ENCODE results near the gene IQGAP3. TPM values are rescaled to one million over a fixed set of nuclear protein-coding genes. Genes with fewer than 3 reads are reported as not detected.

IQGAP3 gene
- total and polyA plus RNA-seq, 7 donors, result 0.01 to 0.24 (median 0.08) TPM

DNA sequence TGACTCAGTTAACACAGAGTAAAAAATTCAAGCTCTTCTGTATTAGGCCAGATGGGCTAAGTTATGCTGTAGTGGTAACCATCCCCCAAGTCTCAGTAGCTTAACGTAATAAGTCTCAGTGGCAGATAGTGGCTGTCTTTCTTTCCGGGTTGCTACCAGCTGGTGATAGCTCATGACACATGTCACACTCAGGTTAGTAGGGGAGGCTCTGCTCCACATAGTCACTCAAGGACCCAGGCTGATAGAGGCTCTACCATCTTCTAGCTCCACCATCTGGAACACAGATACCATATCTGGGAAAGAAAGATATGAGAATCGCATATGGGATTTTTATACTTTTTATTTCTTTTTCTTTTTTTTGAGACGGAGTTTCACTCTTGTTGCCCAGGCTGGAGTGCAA lies 55.5 kb downstream of the IQGAP3 start:
- H3K4me1 ChIP-seq, result peaks cover 5% of the 10 kb centered on the region
- intact Hi-C loops (cut with DNase I), result no loop called here
- H3K27me3 ChIP-seq (ENCODE audit: insufficient read depth in 3 of 3, low read length in 2 of 3), result no peaks in the 10 kb centered on the region
- DNase-seq (no peak), ATAC-seq (peak in 2 of 4 donors; percentile 36 to 39)
- H3K36me3 ChIP-seq (ENCODE audit: insufficient read depth in 1 of 2, low read depth in 1 of 2), result peaks cover 0 to 5% of the 10 kb centered on the region in 2 donors
- no peak overlapping the region for H3K4me3 ChIP-seq
- WGBS, 3 donors, result 85 to 92% (median 88%) methylated on average over 4 of the region's 4 CpGs
- no peak overlapping the region for H3K27ac ChIP-seq
- no peaks in the 10 kb centered on the region for H3K9me3 ChIP-seq
- TF ChIP-seq, protein P1, sequence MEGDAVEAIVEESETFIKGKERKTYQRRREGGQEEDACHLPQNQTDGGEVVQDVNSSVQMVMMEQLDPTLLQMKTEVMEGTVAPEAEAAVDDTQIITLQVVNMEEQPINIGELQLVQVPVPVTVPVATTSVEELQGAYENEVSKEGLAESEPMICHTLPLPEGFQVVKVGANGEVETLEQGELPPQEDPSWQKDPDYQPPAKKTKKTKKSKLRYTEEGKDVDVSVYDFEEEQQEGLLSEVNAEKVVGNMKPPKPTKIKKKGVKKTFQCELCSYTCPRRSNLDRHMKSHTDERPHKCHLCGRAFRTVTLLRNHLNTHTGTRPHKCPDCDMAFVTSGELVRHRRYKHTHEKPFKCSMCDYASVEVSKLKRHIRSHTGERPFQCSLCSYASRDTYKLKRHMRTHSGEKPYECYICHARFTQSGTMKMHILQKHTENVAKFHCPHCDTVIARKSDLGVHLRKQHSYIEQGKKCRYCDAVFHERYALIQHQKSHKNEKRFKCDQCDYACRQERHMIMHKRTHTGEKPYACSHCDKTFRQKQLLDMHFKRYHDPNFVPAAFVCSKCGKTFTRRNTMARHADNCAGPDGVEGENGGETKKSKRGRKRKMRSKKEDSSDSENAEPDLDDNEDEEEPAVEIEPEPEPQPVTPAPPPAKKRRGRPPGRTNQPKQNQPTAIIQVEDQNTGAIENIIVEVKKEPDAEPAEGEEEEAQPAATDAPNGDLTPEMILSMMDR (IDR thresholded peaks at IDR 0.05), result no peak

DNA sequence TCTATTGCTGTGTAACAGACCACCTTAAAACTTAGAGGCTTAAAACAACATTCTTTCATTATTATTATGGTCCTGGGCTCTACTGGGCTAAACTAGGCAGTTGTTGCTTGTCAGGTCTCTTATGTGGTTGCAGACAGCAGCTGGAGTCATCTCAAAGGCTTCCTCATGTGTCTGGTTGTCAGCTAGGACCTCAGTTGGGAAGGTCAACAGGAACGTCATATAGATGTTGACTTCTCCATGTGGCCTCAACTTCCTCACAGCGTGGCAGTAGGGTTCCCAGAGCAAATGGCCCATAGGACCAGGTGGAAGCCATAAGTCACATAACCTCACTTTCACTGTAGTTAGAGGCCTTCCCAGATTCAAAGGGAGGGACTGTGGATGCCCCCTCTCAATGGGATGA lies 56.4 kb downstream of the IQGAP3 start:
- Histone ChIP-seq H3K36me3 (ENCODE audit: insufficient read depth in 1 of 2, low read depth in 1 of 2) (peaks cover 0 to 5% of the 10 kb centered on the region in 2 donors), H3K27me3 (ENCODE audit: insufficient read depth in 3 of 3, low read length in 2 of 3) (no peaks in the 10 kb centered on the region), H3K4me3 (no peak overlapping the region), H3K9me3 (no peaks in the 10 kb centered on the region), H3K4me1 (peaks cover 13% of the 10 kb centered on the region), H3K27ac (no peak overlapping the region)
- 48 to 90% (median 61%) methylated on average over 2 of the region's 2 CpGs for WGBS, 3 donors
- ATAC-seq, result no peak
- intact Hi-C loops (cut with DNase I), result no loop called here
- DNase-seq, result no peak
- TF ChIP-seq, protein P1 (IDR thresholded peaks at IDR 0.05), result no peak

DNA sequence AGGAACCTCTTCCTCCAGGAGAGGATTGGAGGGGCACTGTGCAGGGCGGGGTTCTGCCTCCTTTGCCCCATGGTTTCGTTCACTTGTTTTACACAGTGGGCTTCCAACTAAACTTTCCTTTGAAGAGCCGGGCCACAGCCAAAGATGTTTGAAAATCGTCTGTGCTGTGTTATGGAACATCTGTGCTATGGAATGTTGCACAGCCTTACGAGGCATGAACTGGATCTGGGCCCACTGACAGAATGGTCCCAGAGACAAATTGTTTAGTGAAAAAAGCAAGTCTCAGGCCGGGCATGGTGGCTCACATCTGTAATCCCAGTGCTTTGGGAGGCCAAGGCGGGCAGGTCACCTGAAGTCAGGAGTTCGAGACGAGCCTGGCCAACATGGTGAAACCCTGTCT lies 59.2 kb downstream of the IQGAP3 start:
- no peak for DNase-seq
- intact Hi-C loops (cut with DNase I), result loop anchor here in 1 of 2 donors (5.0 kb wide), 1 partner anchor 84 kb away; no protein-coding TSS in a partner anchor
- H3K4me1 ChIP-seq, result peaks cover 33% of the 10 kb centered on the region

DNA sequence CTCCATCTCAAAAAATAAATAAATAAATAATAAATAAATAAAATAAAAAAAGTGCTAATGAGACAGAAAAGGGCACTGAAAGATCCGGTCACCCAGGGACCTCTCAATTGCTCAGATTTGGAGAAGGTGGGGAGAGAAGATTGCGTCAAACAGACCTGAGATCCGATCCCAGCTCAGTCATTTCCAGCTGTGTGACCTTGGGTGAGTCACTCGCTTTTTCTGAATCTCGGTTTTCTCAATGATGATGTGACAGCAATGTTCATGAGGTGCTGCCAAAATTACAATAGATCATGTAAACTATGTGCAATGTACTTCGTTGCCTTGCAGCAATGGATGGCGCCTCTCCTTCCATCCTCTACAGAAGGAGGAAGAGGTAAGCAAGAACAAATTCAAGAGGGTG lies 60.7 kb downstream of the IQGAP3 start:
- TF ChIP-seq, protein P1 (IDR thresholded peaks at IDR 0.05), result no peak
- H3K9me3 ChIP-seq, result no peaks in the 10 kb centered on the region
- H3K36me3 ChIP-seq (ENCODE audit: insufficient read depth in 1 of 2, low read depth in 1 of 2), result peaks cover 0 to 5% of the 10 kb centered on the region in 2 donors
- no peaks in the 10 kb centered on the region for H3K27me3 ChIP-seq (ENCODE audit: insufficient read depth in 3 of 3, low read length in 2 of 3)
- ATAC-seq (peak; percentile 9 to 49 (median 40)), DNase-seq (no peak)
- 60 to 78% (median 62%) methylated on average over 7 of the region's 7 CpGs for WGBS, 3 donors
- peaks cover 33% of the 10 kb centered on the region for H3K4me1 ChIP-seq
- H3K27ac ChIP-seq, result peak overlapping the region; percentile 99
- H3K4me3 ChIP-seq, result no peak overlapping the region
- intact Hi-C loops (cut with DNase I), result loop anchor here in 1 of 2 donors (5.0 kb wide), 1 partner anchor 86 kb away; no protein-coding TSS in a partner anchor

More for the DNA sequence above, 59.2 kb downstream of the IQGAP3 start:
- no peak for ATAC-seq
- peaks cover 0 to 5% of the 10 kb centered on the region in 2 donors for H3K36me3 ChIP-seq (ENCODE audit: insufficient read depth in 1 of 2, low read depth in 1 of 2)
- no peaks in the 10 kb centered on the region for H3K27me3 ChIP-seq (ENCODE audit: insufficient read depth in 3 of 3, low read length in 2 of 3)
- WGBS, 3 donors, result 67 to 76% (median 68%) methylated on average over 9 of the region's 9 CpGs
- H3K9me3 ChIP-seq, result no peaks in the 10 kb centered on the region
- TF ChIP-seq, protein P1 (IDR thresholded peaks at IDR 0.05), result no peak
- no peak overlapping the region for H3K27ac ChIP-seq
- H3K4me3 ChIP-seq, result no peak overlapping the region

DNA sequence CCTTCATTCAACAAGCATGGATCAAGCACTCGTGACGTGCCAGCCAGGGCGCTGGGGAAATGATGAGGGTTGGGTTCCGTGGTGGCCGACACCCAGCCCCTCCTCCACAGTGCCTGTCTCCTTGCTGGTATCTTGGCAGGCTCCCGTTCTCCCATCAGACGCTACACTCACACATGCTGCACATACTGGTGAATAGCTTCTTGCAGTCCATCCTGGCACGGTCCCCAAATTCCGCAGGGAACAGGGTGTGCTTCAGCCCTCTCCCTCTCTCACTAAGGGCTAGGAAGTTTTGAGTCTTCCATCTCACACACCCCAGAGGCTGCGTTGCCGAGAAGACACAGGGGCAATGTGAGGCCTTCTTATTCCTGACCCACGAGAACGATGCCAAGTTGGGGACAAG lies 61.7 kb downstream of the IQGAP3 start:
- WGBS, 3 donors, result 20 to 34% (median 20%) methylated on average over 13 of the region's 13 CpGs
- Histone ChIP-seq H3K4me3 (no peak overlapping the region), H3K27ac (peak overlapping the region; percentile 99), H3K4me1 (peaks cover 37% of the 10 kb centered on the region), H3K36me3 (ENCODE audit: insufficient read depth in 1 of 2, low read depth in 1 of 2) (peaks cover 0 to 5% of the 10 kb centered on the region in 2 donors), H3K27me3 (ENCODE audit: insufficient read depth in 3 of 3, low read length in 2 of 3) (no peaks in the 10 kb centered on the region), H3K9me3 (no peaks in the 10 kb centered on the region)
- TF ChIP-seq, protein P1 (IDR thresholded peaks at IDR 0.05), result no peak
- DNase-seq (peak; percentile 93 to 98), ATAC-seq (peak; percentile 73 to 78 (median 77))
- intact Hi-C loops (cut with DNase I), result loop anchor here in 1 of 2 donors (5.0 kb wide), 1 partner anchor 87 kb away; no protein-coding TSS in a partner anchor

Data from psoas muscle (tissue), 8 donors.